H1 (cell line): Measurements from ENCODE around the gene KCTD4. TPM values are rescaled to one million over a fixed set of nuclear protein-coding genes. Genes with fewer than 3 reads are reported as not detected.

Experiments
- CTCF ChIA-PET: fragments of 300-600 bp; sonication (Branson Sonifier 250); formaldehyde crosslinking; loops from one replicate; lab custom pipeline; 2021; ENCODE audit not compliant: partially characterized antibody; lab: Charles Lee
- POLR2A ChIA-PET: fragments of 300-600 bp; sonication (Branson Sonifier 250); formaldehyde crosslinking; loops from one replicate; lab custom pipeline; 2021; ENCODE audit warnings: inconsistent platforms; ENCODE audit not compliant: partially characterized antibody; lab: Charles Lee
- DNase-seq, 2 experiments: peaks; one replicate each; pipeline versions ENCODE4 v3.0.0 to v3.0.0-alpha.2; 2010 to 2022; ENCODE audit warnings: low spot score in 2 of 2, low read depth in 1 of 2, mixed read lengths in 1 of 2
- FAIRE-seq: peaks from 2 replicates; lab custom pipeline; 2011; peaks lifted over from hg19 to GRCh38; lab: Jason Lieb, UNC
- H2AFZ ChIP-seq: 2 replicates; pipeline ENCODE4 v1.8.1; 2012; ENCODE audit warnings: low read length, inconsistent platforms
- H2AK5ac ChIP-seq: 2 replicates; pipeline ENCODE4 v1.6.1; 2013; ENCODE audit warnings: low read depth, low read length
- H2BK120ac ChIP-seq: replicated peaks from 2 replicates; pipeline ENCODE3; 2013; ENCODE audit warnings: low read depth, low read length, inconsistent platforms
- H2BK12ac ChIP-seq: 2 replicates; pipeline ENCODE4 v1.6.1; 2013; ENCODE audit warnings: low read depth, low read length
- H2BK15ac ChIP-seq: 2 replicates; pipeline ENCODE4 v1.6.1; 2013; ENCODE audit warnings: low read length
- H2BK20ac ChIP-seq: 2 replicates; pipeline ENCODE4 v1.6.1; 2013; ENCODE audit warnings: low read length
- H2BK5ac ChIP-seq: 2 replicates; pipeline ENCODE4 v1.6.1; 2013; ENCODE audit warnings: low read depth, low read length
- H3K14ac ChIP-seq: 2 replicates; pipeline ENCODE4 v1.6.1; 2013; ENCODE audit warnings: inconsistent platforms; ENCODE audit not compliant: insufficient read length
- H3K18ac ChIP-seq: 2 replicates; pipeline ENCODE4 v1.6.1; 2013; ENCODE audit warnings: low read length; ENCODE audit errors: extremely low read depth
- H3K23ac ChIP-seq: 2 replicates; pipeline ENCODE4 v1.6.1; 2013; ENCODE audit warnings: inconsistent platforms; ENCODE audit not compliant: insufficient read length
- H3K23me2 ChIP-seq: 2 replicates; pipeline ENCODE4 v1.6.1; 2013; ENCODE audit warnings: low read depth, low read length
- H3K27ac ChIP-seq: 2 replicates; pipeline ENCODE4 v1.6.1; 2011; ENCODE audit warnings: low read depth, low read length, inconsistent platforms
- H3K27me3 ChIP-seq, 4 experiments: replicated peaks in 1 of 4; 1 replicate in 1 of 4; 2 replicates in 3 of 4; pipeline versions ENCODE4 v1.6.1 to v1.8.1; 2011 to 2013; ENCODE audit warnings: low read length in 3 of 4, mild to moderate bottlenecking in 3 of 4, inconsistent platforms in 2 of 4, mixed read lengths in 2 of 4, moderate library complexity in 1 of 4; ENCODE audit not compliant: control insufficient read depth in 3 of 4, insufficient read depth in 3 of 4; ENCODE audit errors: extremely low read depth in 1 of 4
- H3K36me3 ChIP-seq, 4 experiments: 2 replicates each; pipeline versions ENCODE4 v1.6.1 to v1.8.1; 2011 to 2013; ENCODE audit warnings: mild to moderate bottlenecking in 4 of 4, low read length in 3 of 4, moderate library complexity in 2 of 4, control low read depth in 1 of 4, inconsistent platforms in 1 of 4; ENCODE audit not compliant: insufficient read depth in 4 of 4, control insufficient read depth in 2 of 4
- H3K4ac ChIP-seq: replicated peaks from 2 replicates; pipeline ENCODE3; 2013; ENCODE audit warnings: low read length, low read depth, mixed read lengths, inconsistent platforms; ENCODE audit not compliant: insufficient read length
- H3K4me1 ChIP-seq, 4 experiments: replicated peaks in 1 of 4; 1 replicate in 1 of 4; 2 replicates in 3 of 4; pipeline versions ENCODE4 v1.6.1 to v1.8.1; 2011 to 2013; ENCODE audit warnings: low read length in 3 of 4, inconsistent platforms in 2 of 4, mixed read lengths in 1 of 4; ENCODE audit not compliant: insufficient read depth in 4 of 4, control insufficient read depth in 3 of 4
- H3K4me2 ChIP-seq, 2 experiments: 2 replicates each; pipeline versions ENCODE4 v1.6.1 to v1.8.1; 2011 to 2013; ENCODE audit warnings: low read depth in 2 of 2, low read length in 2 of 2, control low read depth in 1 of 2, inconsistent platforms in 1 of 2, mild to moderate bottlenecking in 1 of 2; ENCODE audit not compliant: insufficient read depth in 1 of 2
- H3K4me3 ChIP-seq, 4 experiments: fragments of 200-600, 300-600 bp in 1 of 4; sonication (generic), shearing (Covaris generic), sonication (Bioruptor Twin) in 1 of 4; 2 replicates each; pipeline versions ENCODE4 v1.5.1 to v1.8.1; 2011 to 2016; ENCODE audit warnings: low read length in 4 of 4, low read depth in 3 of 4, control low read depth in 2 of 4, inconsistent platforms in 2 of 4, mild to moderate bottlenecking in 2 of 4, mixed read lengths in 1 of 4, moderate library complexity in 1 of 4; ENCODE audit not compliant: insufficient read depth in 2 of 4; ENCODE audit errors: extremely low read depth in 1 of 4
- H3K56ac ChIP-seq: replicated peaks from 2 replicates; pipeline ENCODE3; 2013; ENCODE audit warnings: low read depth, mild to moderate bottlenecking, mixed read lengths, low read length, inconsistent platforms; ENCODE audit not compliant: insufficient read length
- H3K79me1 ChIP-seq: 2 replicates; pipeline ENCODE4 v1.6.1; 2013; ENCODE audit warnings: low read depth, low read length, control low read depth
- H3K79me2 ChIP-seq, 2 experiments: 2 replicates each; pipeline versions ENCODE4 v1.6.1 to v1.8.1; 2012 to 2013; ENCODE audit warnings: low read length in 2 of 2, mild to moderate bottlenecking in 2 of 2, inconsistent platforms in 1 of 2; ENCODE audit not compliant: insufficient read depth in 2 of 2, control insufficient read depth in 1 of 2
- H3K9ac ChIP-seq, 4 experiments: replicated peaks in 1 of 4; 1 replicate in 1 of 4; 2 replicates in 3 of 4; pipeline versions ENCODE4 v1.6.1 to v1.8.1; 2011 to 2013; ENCODE audit warnings: low read depth in 3 of 4, low read length in 3 of 4, control low read depth in 2 of 4, mild to moderate bottlenecking in 2 of 4, moderate library complexity in 2 of 4, inconsistent platforms in 1 of 4; ENCODE audit errors: extremely low read depth in 1 of 4
- H3K9me3 ChIP-seq, 2 experiments: 2 replicates each; pipeline versions ENCODE4 v1.6.1 to v1.8.1; 2012 to 2013; ENCODE audit warnings: mild to moderate bottlenecking in 2 of 2, moderate library complexity in 2 of 2, control low read depth in 1 of 2, inconsistent platforms in 1 of 2, low read depth in 1 of 2, low read length in 1 of 2, mixed read lengths in 1 of 2; ENCODE audit not compliant: insufficient read depth in 2 of 2
- H4K20me1 ChIP-seq, 2 experiments: replicated peaks in 1 of 2; 2 replicates each; pipeline versions ENCODE3 to v1.8.1; 2011 to 2013; ENCODE audit warnings: inconsistent platforms in 2 of 2, low read length in 2 of 2, mild to moderate bottlenecking in 1 of 2; ENCODE audit not compliant: insufficient read depth in 2 of 2, control insufficient read depth in 1 of 2
- H4K5ac ChIP-seq: 2 replicates; pipeline ENCODE4 v1.6.1; 2013; ENCODE audit warnings: low read length, low read depth, mixed read lengths, inconsistent platforms; ENCODE audit not compliant: insufficient read length
- H4K8ac ChIP-seq: 2 replicates; pipeline ENCODE4 v1.8.0; 2013; ENCODE audit warnings: mild to moderate bottlenecking, moderate library complexity, low read length, inconsistent platforms; ENCODE audit not compliant: insufficient read depth; ENCODE audit errors: extremely low read depth
- H4K91ac ChIP-seq: replicated peaks from 2 replicates; pipeline ENCODE3; 2013; ENCODE audit warnings: low read length, mixed read lengths, inconsistent platforms; ENCODE audit not compliant: insufficient read length
- CBX5 ChIP-seq: fragments of 300-800, 300-1000 bp; sonication (generic); IDR thresholded peaks from 2 replicates; pipeline ENCODE4 v1.7.1; 2016; ENCODE audit warnings: antibody characterized with exemption, low read length, low read depth
- CEBPB ChIP-seq: IDR thresholded peaks from 2 replicates; pipeline ENCODE4 v1.6.1; 2012; ENCODE audit warnings: low read depth, low read length
- CHD2 ChIP-seq: IDR thresholded peaks from 2 replicates; pipeline ENCODE4 v1.6.1; 2012; ENCODE audit warnings: low read length, improper control_type of control experiment
- KDM5A ChIP-seq: fragments of 200-600 bp; IDR thresholded peaks from 2 replicates; pipeline ENCODE4 v1.7.1; 2012; ENCODE audit warnings: mild to moderate bottlenecking, low read length, inconsistent platforms, mixed read lengths
- POLR2A ChIP-seq, 2 experiments: IDR thresholded peaks; 1 replicate in 1 of 2; 2 replicates in 1 of 2; pipeline ENCODE4 v1.6.1; 2011; ENCODE audit warnings: low read depth in 2 of 2, low read length in 2 of 2, mild to moderate bottlenecking in 2 of 2; ENCODE audit errors: control extremely low read depth in 1 of 2
- SIN3A ChIP-seq, 2 experiments: IDR thresholded peaks in 1 of 2; conservative IDR thresholded peaks in 1 of 2; 2 replicates each; pipeline ENCODE4 v1.6.1; 2011 to 2012; ENCODE audit warnings: low read length in 2 of 2, improper control_type of control experiment in 1 of 2, low read depth in 1 of 2, mild to moderate bottlenecking in 1 of 2
- YY1 ChIP-seq: IDR thresholded peaks from 2 replicates; pipeline ENCODE4 v1.6.1; 2011; ENCODE audit warnings: low read depth, mild to moderate bottlenecking, low read length
- polyA plus RNA-seq, 7 experiments: library from polyadenylated mRNA; depleted of rRNA in 3 of 7; stranded (reverse) in 5 of 7; unstranded in 2 of 7; fragments of >200 nt in 5 of 7; fragments of 200-250 nt in 2 of 7; gene quantifications; 1 replicate in 5 of 7; 2 replicates in 1 of 7; 4 replicates in 1 of 7; pipeline versions ENCODE4 v1.2.1 to v1.2.3, GENCODE V29; 2011 to 2013; ENCODE audit warnings: missing spikeins in 2 of 7, mixed read lengths in 2 of 7
- total RNA-seq: library from RNA; stranded (reverse); fragmentation: NEBNext Ultra II Directional; extraction: Animal tissue kit (Norgen Biotek cat#: 25700); gene quantifications from 2 replicates; pipeline ENCODE4 v1.2.1, GENCODE V29; 2021

Gene KCTD4
- total and polyA plus RNA-seq, 2 of the 8 experiments (the other 6 are each of a cell fraction or from before 2014, with no cell fraction given): not detected

- H2BK12ac ChIP-seq: no peak overlapping the region
- POLR2A ChIA-PET: interaction anchor here (1.0 kb wide), 1 partner anchor 21 kb away, joined by 3 read pairs; no protein-coding TSS in a partner anchor
- H2BK120ac ChIP-seq: no peak overlapping the region
- H3K4me3 ChIP-seq: no peak overlapping the region
- H4K91ac ChIP-seq: no peak overlapping the region
- no peaks in the 10 kb centered on the region for H3K27me3 ChIP-seq
- H3K56ac ChIP-seq: no peak overlapping the region
- CTCF ChIA-PET: interaction anchor here (1.5 kb wide), 2 partner anchors 51 to 233 kb away, joined by 3 to 4 read pairs; no protein-coding TSS in a partner anchor
- no peak overlapping the region for H3K23ac ChIP-seq
- H2BK15ac ChIP-seq: no peak overlapping the region
- H4K5ac ChIP-seq: no peak overlapping the region
- no peak for DNase-seq
- H3K79me1 ChIP-seq: no peaks in the 10 kb centered on the region
- no peak overlapping the region for H3K18ac ChIP-seq
- no peak overlapping the region for H2BK5ac ChIP-seq
- FAIRE-seq: no peak
- H3K9me3 ChIP-seq: no peaks in the 10 kb centered on the region
- H3K36me3 ChIP-seq: peaks cover 0 to 7% (median 6%) of the 10 kb centered on the region in 4 experiments; a peak in 4 of 8 replicates
- H3K4me1 ChIP-seq: no peaks in the 10 kb centered on the region; a peak in 1 of 7 replicates
- no peak overlapping the region for H3K4me2 ChIP-seq
- no peak overlapping the region for H3K9ac ChIP-seq
- H3K4ac ChIP-seq: no peak overlapping the region
- H3K27ac ChIP-seq: no peak overlapping the region
- no peak overlapping the region for H2AFZ ChIP-seq
- peaks cover 0 to 2% of the 10 kb centered on the region in 2 experiments for H4K20me1 ChIP-seq
- 0 out of 4 replicates have a peak, but pooled peaks cover 0 to 2% of the 10 kb centered on the region in 2 experiments for H3K79me2 ChIP-seq
- H3K14ac ChIP-seq: no peak overlapping the region
- H4K8ac ChIP-seq: no peak overlapping the region
- H3K23me2 ChIP-seq: no peaks in the 10 kb centered on the region; the same call in 1 of the 2 replicates
- TF ChIP-seq POLR2A (IDR thresholded peaks at IDR 0.05; ENCODE audit: control extremely low read depth in 1 of 2, low read depth in 2 of 2, low read length in 2 of 2): no peak
- TF ChIP-seq CEBPB: no peak
- no peak for TF ChIP-seq CBX5
- TF ChIP-seq YY1: no peak
- no peak for TF ChIP-seq CHD2
- TF ChIP-seq SIN3A (conservative IDR thresholded peaks at IDR 0.05 in 1 of 2, IDR thresholded peaks at IDR 0.05 in 1 of 2; ENCODE audit: low read depth in 1 of 2, low read length in 2 of 2): no peak
- no peak for TF ChIP-seq KDM5A
- H2AK5ac ChIP-seq: no peak overlapping the region
- no peak overlapping the region for H2BK20ac ChIP-seq
Measured at GRCh38 chr13:45206340-45206739, 5.5 kb upstream of the KCTD4 start.
